GM19438 (cell line): ENCODE data around the gene PCDHGB4.
"Not testable (repeated sequence)": the region's sequence is repeated elsewhere in the genome, so short reads cannot be mapped to it uniquely, and the experiment has no call there.

ENCODE experiments used
- ATAC-seq: cut with Tn5 transposase; IDR thresholded peaks from one replicate; pipeline ENCODE4 v1.9.1; 2021; ENCODE audit warnings: low read depth; ENCODE audit not compliant: unreplicated experiment

Gene PCDHGB4

DNA sequence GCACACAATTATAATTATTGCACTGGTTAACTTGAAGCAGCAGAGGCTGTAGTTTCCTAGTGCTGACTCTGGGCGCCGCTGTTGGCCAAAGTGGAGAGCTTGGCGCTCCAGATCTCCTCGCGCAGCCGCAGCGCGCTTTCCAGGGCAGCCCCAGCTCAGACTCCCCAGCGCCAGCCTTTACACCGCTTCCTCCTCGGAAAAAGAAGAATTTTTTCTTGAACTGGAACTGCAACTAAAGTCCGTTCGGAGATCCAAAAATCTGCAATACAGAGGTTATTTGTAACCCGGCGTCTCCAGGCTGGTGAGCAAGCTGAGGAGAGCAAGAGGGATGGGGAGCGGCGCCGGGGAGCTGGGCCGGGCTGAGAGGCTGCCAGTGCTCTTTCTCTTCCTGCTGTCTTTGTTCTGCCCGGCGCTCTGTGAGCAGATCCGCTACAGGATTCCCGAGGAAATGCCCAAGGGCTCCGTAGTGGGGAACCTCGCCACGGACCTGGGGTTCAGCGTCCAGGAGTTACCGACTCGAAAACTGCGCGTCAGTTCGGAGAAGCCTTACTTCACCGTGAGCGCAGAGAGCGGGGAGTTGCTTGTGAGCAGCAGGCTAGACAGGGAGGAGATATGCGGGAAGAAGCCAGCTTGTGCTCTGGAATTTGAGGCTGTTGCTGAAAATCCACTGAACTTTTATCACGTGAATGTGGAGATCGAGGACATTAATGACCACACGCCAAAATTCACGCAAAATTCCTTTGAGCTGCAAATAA lies at the start of gene PCDHGB4:
Gene PCDHGB4 (plus strand): TSS at position 142 of the 755 bp plus-strand sequence. CDS start 187 bp downstream, at position 329.
- ATAC-seq, result peak; percentile 89

DNA sequence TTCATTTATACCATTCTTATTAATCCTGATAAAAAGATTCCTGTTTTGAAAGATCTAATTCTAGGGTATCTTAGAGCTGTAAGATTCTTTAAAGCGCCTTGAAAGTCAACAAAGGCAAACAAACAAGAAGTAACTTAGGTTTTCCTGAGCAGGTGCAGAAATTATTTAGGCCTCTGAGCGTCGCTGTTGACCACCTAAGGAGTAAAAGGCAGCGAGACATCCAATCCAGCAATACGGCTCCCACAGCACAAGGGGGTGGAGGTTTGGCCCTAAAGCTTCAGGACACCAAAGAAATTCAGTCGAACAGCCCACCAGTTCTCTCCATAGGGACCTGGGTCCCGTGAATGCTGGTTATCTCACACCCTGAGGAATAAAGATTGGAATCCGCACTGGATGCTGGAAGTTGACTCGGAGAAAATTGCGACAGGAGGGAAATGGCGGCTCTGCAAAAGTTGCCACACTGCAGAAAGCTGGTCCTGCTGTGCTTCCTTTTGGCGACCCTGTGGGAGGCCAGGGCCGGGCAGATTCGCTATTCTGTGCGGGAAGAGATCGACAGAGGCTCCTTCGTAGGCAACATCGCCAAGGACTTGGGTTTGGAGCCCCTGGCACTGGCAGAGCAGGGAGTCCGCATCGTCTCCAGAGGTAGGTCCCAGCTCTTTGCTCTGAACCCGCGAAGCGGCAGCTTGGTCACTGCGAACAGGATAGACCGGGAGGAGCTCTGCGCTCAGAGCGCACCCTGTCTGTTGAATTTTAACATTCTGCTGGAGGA lies 48.8 kb upstream of the PCDHGB4 start, which contains the start of gene PCDHGA2:
Gene PCDHGA2 (plus strand): TSS at position 223 of the 769 bp plus-strand sequence.
- no peak for ATAC-seq

DNA sequence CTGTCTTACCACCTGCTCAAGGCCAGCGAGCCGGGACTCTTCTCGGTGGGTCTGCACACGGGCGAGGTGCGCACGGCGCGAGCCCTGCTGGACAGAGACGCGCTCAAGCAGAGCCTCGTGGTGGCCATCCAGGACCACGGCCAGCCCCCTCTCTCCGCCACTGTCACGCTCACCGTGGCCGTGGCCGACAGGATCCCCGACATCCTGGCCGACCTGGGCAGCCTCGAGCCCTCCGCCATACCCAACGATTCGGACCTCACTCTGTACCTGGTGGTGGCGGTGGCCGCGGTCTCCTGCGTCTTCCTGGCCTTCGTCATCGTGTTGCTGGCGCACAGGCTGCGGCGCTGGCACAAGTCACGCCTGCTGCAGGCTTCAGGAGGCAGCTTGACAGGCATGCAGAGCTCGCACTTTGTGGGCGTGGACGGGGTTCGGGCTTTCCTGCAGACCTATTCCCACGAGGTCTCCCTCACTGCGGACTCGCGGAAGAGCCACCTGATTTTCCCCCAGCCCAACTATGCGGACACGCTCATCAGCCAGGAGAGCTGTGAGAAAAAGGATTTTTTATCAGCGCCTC lies 46.6 kb upstream of the PCDHGB4 start:
- ATAC-seq, result not testable (repeated sequence)

DNA sequence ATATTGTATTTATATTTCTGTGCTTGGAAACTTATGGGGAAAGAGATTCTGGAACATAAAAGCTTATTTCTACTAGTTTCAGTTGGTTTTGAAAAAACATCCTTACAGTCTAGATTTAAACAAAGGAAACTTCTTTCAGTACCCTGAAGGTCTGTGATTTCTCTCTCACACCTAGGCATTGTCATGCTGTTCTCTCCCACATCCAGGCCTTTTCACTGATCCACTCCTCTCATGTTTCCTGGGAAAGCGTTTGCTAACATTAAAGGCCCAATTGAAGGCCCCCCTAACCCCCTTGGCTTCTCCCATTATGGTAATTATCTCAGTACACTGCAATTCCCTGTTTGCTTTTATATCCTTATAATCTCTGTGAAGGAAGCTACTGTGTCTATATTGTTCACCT lies 44.7 kb upstream of the PCDHGB4 start:
- no peak for ATAC-seq

DNA sequence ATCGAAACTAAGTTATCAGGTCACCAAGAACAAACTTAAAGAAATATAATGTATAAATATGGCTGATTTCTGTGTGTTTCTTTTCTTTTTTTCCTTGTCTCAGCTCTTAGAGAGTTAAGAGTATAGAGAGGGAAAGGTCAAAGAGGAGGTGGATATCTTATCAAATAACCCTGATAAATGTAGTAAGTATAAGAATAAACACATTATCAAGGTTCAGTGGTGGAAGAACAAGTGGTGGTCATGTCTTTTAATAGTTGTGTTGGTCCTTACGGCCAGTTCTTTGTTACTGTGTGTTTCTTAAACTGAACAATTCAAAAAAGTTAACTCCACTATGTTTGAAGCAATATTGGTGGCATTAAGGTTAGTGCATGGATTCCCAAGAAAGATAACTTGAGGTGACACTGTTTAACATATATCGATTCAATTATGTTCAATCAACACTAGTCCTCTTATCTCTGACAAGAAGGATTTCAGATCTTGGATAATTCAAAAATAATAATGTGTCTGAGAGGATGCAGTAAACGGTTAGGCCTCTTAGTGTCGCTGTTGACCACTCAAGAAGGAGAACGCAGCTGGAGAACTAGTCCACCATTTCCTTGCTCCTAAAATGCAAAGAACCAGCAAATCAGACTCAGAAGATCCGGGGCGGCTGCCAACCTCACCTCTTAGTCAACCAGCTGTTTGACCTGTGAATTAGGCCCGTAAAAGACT lies 44.1 kb upstream of the PCDHGB4 start, which contains the start of gene PCDHGA3:
Gene PCDHGA3 (plus strand): TSS at position 588 of the 711 bp plus-strand sequence. CDS start 205 bp downstream, outside the sequence.
- ATAC-seq, result no peak

DNA sequence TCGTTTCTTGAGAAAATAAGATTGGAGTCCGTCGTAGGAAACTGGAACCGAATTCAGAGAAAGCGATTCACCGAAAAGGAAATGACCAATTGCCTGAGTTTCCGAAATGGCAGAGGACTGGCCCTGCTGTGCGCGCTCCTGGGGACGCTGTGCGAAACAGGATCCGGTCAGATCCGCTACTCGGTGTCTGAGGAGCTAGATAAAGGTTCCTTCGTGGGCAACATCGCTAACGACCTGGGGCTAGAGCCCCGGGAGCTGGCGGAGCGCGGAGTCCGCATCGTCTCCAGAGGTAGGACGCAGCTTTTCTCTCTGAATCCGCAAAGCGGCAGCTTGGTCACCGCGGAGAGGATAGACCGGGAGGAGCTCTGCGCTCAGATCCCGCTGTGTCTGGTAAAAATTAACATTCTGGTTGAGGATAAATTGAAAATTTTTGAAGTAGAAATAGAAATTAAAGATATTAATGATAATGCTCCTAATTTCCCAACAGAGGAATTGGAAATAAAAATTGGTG lies 43.5 kb upstream of the PCDHGB4 start:
- ATAC-seq, result no peak

DNA sequence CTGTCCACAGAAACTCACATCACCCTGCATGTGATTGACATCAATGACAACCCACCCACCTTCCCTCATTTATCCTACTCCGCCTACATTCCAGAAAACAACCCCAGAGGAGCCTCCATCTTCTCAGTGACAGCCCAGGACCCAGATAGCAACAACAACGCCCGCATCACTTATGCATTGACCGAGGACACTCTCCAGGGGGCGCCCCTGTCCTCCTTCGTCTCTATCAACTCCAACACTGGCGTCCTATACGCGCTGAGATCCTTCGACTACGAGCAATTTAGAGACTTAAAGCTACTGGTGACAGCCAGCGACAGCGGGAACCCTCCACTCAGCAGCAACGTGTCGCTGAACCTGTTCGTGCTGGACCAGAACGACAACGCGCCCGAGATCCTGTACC lies 42.2 kb upstream of the PCDHGB4 start:
- no peak for ATAC-seq

DNA sequence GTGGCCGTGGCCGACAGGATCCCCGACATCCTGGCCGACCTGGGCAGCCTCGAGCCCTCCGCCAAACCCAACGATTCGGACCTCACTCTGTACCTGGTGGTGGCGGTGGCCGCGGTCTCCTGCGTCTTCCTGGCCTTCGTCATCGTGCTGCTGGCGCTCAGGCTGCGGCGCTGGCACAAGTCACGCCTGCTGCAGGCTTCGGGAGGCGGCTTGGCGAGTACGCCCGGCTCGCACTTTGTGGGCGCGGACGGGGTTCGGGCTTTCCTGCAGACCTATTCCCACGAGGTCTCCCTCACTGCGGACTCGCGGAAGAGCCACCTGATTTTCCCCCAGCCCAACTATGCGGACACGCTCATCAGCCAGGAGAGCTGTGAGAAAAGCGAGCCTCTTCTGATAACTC lies 41.5 kb upstream of the PCDHGB4 start:
- not testable (repeated sequence) for ATAC-seq

DNA sequence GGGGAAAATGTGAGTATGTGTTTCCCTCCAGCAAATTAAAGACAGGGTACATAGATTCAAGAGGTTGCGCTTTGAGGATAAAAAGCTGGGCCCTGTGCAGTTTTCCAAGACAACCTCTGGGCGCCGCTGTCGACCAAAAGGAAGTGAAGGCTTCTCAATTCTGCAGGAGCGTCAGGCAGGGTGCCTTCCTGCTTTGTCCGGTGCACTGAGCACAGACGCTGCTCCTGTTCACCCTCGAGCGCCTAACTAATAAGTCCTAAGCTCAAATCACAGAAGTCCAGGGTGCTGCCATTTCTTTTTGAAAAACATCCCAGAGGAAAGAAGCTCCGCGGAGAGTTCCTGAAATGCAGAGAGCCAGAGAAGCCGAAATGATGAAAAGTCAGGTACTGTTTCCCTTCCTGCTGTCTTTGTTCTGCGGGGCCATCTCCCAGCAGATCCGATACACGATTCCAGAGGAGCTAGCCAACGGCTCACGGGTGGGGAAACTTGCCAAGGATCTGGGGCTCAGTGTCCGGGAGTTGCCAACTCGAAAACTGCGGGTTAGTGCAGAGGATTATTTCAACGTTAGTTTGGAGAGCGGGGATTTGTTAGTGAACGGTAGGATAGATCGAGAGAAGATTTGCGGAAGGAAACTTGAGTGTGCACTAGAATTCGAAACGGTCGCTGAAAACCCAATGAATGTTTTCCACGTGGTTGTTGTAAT lies 37.4 kb upstream of the PCDHGB4 start, which contains the start of gene PCDHGB1:
Gene PCDHGB1 (plus strand): TSS at position 183 of the 703 bp plus-strand sequence. CDS start 162 bp downstream, at position 345.
- peak; percentile 95 for ATAC-seq

DNA sequence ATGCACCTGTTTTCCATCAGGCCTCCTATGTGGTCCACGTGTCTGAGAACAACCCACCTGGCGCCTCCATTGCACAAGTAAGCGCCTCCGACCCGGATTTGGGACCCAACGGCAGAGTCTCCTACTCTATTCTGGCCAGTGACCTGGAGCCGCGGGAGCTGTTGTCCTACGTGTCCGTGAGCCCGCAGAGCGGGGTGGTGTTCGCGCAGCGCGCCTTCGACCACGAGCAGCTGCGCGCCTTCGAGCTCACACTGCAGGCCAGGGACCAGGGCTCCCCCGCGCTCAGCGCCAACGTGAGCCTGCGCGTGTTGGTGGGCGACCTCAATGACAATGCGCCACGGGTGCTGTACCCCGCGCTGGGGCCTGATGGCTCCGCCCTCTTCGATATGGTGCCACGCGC lies 35.9 kb upstream of the PCDHGB4 start:
- no peak for ATAC-seq

DNA sequence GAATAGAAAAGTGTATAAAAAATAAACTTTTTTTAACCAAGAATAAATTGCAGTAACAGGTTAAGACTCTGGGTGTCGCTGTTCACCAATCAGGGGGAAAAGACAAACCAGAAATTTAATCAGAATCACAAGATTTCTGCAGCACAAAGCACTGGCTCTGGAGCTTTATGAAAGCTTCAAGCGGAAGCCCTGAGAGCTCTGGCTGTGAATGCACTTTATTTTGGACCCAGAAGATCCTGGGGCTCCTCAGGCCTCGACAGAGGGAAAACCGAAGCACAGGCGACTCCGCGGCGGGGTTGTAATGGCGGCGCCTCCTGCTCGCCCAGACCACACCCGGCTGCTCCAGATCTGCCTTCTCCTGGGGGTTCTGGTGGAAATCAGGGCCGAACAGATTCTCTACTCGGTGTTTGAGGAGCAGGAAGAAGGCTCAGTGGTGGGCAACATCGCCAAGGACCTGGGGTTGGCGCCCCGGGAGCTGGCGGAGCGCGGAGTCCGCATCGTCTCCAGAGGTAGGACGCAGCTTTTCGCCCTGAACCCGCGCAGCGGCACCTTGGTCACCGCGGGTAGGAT lies 32.5 kb upstream of the PCDHGB4 start, which contains the start of gene PCDHGA4:
Gene PCDHGA4 (plus strand): TSS at position 122 of the 570 bp plus-strand sequence. CDS start 87 bp downstream, at position 209.
- no peak for ATAC-seq

DNA sequence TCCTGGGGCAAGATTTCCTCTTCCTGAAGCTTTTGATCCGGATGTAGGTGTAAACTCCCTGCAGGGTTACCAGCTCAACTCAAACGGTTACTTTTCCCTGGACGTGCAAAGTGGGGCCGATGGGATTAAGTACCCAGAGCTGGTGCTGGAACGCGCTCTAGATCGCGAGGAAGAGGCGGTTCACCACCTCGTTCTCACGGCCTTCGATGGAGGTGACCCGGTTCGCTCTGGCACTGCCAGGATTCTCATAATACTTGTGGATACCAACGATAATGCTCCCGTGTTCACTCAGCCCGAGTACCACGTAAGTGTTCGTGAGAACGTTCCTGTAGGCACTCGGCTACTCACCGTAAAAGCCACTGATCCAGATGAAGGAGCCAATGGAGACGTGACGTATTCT lies 31.9 kb upstream of the PCDHGB4 start:
- no peak for ATAC-seq

DNA sequence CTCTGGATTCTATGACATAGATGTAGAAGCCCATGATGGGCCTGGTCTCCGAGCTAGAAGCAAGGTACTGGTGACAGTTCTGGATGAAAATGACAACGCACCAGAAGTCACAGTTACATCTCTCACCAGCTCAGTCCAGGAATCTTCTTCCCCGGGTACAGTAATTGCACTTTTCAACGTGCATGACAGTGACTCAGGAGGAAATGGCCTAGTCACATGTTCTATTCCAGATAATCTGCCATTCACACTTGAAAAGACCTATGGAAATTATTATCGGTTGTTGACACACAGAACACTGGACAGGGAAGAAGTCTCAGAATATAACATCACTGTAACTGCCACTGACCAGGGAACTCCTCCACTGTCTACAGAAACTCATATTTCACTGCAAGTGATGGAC lies 31.4 kb upstream of the PCDHGB4 start:
- ATAC-seq, result no peak

DNA sequence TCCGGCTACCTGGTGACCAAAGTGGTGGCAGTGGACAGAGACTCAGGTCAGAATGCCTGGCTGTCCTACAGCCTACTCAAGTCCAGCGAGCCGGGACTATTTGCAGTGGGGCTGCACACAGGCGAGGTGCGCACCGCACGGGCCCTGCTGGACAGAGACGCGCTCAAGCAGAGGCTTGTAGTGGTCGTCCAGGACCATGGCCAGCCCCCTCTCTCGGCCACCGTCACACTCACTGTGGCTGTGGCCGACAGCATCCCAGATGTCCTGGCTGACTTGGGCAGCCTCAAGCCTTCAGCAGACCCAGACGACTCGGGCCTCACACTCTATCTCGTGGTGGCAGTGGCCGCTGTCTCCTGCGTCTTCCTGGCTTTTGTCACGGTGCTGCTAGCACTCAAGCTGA lies 30.5 kb upstream of the PCDHGB4 start:
- no peak for ATAC-seq

DNA sequence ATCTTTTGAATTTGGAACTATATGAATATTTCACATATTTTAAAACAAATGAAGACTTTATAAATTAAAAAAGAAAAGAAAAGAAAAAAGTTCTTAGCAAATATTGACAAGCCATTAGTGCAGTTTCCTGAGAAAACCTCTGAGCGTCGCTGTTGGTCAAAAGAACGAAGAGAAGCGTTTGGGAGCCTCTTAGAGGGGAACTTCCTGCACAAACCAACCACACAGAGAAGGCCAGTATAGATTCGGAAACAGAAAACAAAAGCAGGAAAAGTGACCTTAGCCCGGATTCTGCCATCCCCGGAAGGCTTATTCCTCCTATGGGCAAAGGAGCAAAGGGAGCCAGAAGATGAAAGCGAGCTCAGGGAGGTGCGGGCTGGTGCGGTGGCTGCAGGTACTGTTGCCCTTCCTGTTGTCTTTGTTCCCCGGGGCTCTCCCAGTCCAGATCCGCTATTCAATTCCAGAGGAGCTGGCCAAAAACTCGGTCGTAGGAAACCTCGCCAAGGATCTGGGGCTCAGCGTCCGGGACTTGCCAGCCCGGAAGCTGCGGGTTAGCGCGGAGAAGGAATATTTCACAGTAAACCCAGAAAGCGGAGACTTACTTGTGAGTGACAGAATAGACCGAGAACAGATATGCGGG lies 27.6 kb upstream of the PCDHGB4 start, which contains the start of gene PCDHGB2:
Gene PCDHGB2 (plus strand): TSS at position 205 of the 637 bp plus-strand sequence. CDS start 142 bp downstream, at position 347.
- ATAC-seq, result no peak

DNA sequence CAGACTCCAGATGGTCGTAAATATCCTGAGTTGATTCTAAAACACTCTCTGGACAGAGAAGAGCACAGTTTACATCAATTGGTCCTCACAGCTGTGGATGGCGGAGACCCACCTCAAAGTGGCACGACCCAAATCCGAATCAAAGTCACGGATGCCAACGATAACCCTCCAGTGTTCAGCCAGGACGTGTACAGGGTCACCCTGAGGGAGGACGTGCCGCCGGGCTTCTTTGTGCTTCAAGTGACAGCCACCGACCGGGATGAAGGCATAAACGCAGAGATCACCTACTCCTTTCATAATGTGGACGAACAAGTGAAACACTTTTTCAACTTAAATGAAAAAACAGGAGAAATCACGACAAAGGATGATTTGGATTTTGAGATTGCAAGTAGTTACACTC lies 26.8 kb upstream of the PCDHGB4 start:
- no peak for ATAC-seq

DNA sequence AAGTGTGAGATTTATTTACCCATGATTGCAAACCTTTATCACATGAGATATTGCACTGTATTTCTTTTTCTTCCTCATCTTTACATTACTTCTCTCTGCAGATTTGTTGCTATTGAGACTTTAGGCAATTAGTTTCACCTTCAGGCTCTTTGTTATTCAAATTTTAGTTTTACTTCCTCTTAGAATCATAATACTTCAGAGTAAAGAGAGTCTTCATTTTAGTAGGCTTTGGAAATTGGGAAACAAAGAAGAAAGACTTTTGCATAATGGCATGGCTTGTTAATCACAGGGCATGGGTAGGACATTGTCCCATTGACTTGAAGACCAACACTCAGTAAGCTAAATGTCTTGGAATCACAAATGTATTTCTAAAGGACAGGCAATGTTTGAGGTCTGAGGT lies 24.8 kb upstream of the PCDHGB4 start:
- ATAC-seq, result no peak

DNA sequence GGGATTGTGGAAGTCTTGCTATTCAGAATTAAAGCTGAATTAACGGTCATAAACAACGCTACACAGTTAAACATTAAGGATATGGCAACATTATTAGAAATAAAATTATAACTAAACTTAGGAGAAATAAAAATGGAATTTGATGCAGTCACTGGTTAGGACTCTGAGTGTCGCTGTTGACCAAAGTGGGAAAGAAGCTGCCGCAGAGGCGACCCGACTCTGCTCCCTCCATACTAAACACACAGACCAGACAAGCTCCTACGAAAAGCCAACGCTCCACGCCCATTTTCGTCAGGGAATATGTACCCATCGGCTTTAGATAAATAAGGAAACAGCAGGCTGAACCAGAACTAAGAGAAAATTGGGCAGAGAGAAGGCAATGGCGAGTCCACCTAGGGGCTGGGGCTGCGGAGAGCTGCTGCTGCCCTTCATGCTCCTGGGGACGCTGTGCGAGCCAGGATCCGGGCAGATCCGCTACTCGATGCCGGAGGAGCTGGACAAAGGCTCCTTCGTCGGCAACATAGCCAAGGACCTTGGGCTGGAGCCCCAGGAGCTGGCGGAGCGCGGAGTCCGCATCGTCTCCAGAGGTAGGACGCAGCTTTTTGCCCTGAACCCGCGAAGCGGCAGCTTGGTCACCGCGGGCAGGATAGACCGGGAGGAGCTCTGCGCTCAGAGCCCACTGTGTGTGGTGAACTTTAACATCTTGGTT lies 23.4 kb upstream of the PCDHGB4 start, which contains the start of gene PCDHGA5:
Gene PCDHGA5 (plus strand): TSS at position 211 of the 709 bp plus-strand sequence. CDS start 169 bp downstream, at position 380.
- no peak for ATAC-seq
